Measurements from ENCODE around the gene ZMIZ1. TPM values are rescaled to one million over a fixed set of nuclear protein-coding genes. Genes with fewer than 3 reads are reported as not detected.

ZMIZ1 gene
- total RNA-seq, 4 donors from 2014 or later: 65.5 to 88.2 (median 69.3) TPM

DNA sequence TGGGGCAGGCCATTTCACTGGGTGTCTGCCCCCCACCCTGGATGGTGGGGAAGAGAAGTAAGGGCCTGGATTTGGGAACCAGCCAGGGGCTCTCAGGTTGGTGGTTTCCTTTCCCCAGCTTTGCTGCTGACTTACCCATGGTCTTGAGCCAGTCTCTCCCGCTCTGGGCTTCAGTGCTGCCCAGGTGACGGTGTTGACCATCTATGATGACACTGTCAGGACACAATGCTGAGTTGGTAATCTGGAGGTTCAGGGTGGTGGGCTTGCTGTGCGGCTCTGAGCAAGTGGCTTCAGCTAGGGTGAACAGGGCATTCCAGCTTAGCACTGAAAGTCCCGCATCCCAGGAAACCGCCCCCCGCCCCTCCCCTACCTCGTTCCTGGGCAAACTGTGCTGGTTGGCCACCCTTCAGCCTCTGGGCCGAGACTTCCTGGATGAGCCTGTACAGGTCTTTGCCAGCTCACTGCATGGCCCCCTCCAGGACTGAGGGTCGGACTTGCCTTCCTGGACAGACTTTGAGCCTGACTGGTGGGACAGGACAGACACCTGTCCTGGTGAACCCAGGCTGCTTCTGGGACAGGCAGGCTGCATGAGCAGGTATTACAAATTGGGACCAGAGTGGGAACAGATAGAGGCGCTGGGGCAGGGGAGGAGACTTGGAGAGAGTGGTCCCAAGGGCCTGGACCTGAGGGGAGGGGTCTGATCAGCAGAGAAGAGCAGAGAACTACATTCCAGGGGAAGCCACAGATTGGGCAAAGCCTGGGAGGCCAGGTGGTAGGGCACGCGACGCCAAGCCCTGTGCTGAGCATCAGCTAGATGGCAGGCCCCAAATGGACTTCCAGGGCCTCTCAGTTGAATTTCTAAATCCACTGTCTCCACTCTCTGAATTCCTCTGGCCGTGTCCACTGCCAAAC, 19.9 kb upstream of the ZMIZ1 start:
- DNase-seq (ENCODE audit: low spot score in 2 of 2): no peak
- H3K27me3 ChIP-seq: no peaks in the 10 kb centered on the region
- TF ChIP-seq CTCF (IDR thresholded peaks at IDR 0.05) (no peak), EP300 (IDR thresholded peaks at IDR 0.05) (no peak), POLR2A (IDR thresholded peaks at IDR 0.05) (no peak)
- 71 to 80% methylated on average over 13 to 14 of the region's 14 CpGs for WGBS, 2 donors
- H3K4me3 ChIP-seq: no peak overlapping the region
- H3K9me3 ChIP-seq: no peaks in the 10 kb centered on the region
- H3K27ac ChIP-seq: peak overlapping the region in 3 of 4 donors; percentile 43 to 60 (median 45)
- no peaks in the 10 kb centered on the region for H3K36me3 ChIP-seq
- H3K4me1 ChIP-seq: peaks cover 0 to 35% (median 18%) of the 10 kb centered on the region in 4 donors

DNA sequence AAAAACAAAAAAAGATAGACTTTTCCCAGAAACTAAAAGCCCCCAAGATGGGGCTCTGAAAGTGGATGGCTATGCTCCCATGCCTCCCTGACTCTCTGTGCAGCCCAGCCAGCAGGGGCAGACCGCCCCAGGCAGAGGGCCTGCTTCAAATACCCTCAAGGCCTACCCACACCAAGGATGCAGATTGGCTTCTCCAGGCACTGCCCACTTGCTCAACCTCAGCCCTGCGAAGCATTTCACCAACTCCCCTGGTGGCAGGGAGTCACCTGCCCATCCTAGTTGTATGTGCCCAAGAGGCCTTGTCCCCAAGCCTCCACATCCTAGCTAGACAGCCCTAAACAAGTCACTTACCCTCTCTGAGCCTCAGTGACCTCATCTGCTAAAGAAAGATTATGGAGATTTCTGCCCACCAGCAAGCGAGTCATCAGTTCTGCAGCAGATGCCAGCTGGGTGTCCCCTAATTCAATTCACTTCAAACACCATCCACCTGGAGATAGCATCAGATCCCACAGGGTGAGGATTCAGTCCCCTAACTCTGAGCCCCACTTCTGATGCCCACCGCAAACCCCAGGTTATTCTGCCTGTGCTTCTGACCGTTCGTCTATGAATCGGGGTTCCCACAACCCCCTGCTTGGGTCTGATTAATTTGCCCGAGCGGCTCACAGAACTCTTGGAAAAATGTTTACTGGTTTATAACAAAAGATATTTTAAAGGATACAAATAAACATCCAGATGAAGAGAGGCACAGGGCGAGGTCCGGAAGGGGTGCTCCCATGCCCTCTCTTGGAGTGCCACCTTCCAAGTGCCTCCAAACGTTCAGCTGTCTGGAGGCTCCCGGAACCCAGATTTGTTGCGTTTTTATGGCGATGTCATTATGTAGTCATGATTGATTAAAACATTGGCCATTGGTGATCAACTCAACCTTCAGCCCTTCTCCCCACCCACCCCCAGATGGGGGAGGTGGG, 18.6 kb upstream of the ZMIZ1 start:
- Histone ChIP-seq H3K9me3 (no peaks in the 10 kb centered on the region), H3K27me3 (no peaks in the 10 kb centered on the region), H3K27ac (no peak overlapping the region), H3K4me3 (no peak overlapping the region), H3K4me1 (peaks cover 0 to 35% (median 18%) of the 10 kb centered on the region in 4 donors), H3K36me3 (no peaks in the 10 kb centered on the region)
- no peak for TF ChIP-seq CTCF (IDR thresholded peaks at IDR 0.05)
- TF ChIP-seq POLR2A (IDR thresholded peaks at IDR 0.05): no peak
- TF ChIP-seq EP300 (IDR thresholded peaks at IDR 0.05): no peak
- DNase-seq (ENCODE audit: low spot score in 2 of 2): no peak
- 93 to 98% methylated on average over 14 to 15 of the region's 15 CpGs for WGBS, 2 donors

DNA sequence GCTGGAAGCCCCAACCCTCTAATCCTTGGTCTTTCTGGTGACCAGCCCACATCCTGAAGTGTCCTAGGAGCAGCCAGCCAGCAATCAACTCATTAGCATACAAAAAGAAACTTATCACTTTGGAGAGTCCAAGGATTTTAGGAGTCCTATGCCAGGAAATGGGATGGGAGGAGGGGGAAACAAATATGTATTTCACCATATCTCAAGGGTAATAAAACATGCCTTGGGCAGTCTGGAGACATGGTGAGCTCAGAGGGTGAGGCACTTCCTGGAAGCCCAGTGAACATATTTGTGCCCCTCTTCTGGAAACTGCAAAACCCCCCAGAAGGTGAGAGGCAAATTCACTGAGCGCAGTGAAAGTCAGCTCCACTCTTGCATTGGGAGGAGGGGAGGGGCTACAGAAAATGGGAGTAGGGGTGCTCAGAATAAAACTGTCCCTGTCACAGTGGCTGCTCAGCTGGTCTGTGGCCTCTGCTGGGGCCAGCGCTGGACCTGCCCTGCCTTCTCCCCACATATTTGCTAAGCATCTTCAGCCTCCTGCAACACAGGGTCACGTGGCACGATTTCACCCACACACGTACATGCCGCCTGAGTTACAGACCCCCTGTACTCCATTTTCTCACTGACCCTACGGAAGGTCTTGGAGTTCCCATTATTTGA, 17.7 kb upstream of the ZMIZ1 start:
- TF ChIP-seq EP300 (IDR thresholded peaks at IDR 0.05) (no peak), POLR2A (IDR thresholded peaks at IDR 0.05) (no peak), CTCF (IDR thresholded peaks at IDR 0.05) (no peak)
- Histone ChIP-seq H3K4me3 (no peak overlapping the region), H3K36me3 (no peaks in the 10 kb centered on the region), H3K27ac (no peak overlapping the region), H3K4me1 (peaks cover 0 to 35% (median 18%) of the 10 kb centered on the region in 4 donors), H3K27me3 (no peaks in the 10 kb centered on the region), H3K9me3 (no peaks in the 10 kb centered on the region)
- no peak for DNase-seq (ENCODE audit: low spot score in 2 of 2)
- 86 to 88% methylated on average over 7 of the region's 7 CpGs for WGBS, 2 donors

DNA sequence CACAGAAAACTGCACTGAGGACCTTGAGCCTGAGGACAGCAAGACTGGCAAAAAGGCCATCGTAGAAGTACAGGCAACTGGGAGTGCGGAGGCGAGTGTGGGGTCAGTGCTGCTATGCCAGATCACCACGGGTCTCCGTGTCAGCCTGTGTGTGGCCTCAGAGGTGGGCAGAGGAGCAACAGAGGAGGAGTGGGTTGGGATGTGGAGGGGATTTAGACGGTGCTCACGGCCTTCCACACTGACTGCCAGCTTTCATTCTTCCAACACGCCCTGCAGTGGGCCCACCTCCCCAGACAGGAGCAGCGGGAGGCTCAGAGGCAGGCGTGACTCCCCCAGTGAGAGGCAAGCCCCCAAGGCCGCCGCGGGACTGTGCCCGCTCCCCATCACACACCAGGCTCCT, 17.0 kb upstream of the ZMIZ1 start:
- no peak for DNase-seq (ENCODE audit: low spot score in 2 of 2)
- Histone ChIP-seq H3K27me3 (no peaks in the 10 kb centered on the region), H3K27ac (no peak overlapping the region), H3K4me3 (no peak overlapping the region), H3K9me3 (no peaks in the 10 kb centered on the region), H3K36me3 (no peaks in the 10 kb centered on the region), H3K4me1 (peaks cover 0 to 32% (median 18%) of the 10 kb centered on the region in 4 donors)
- WGBS, 2 donors: 62 to 76% methylated on average over 14 of the region's 14 CpGs
- TF ChIP-seq POLR2A (IDR thresholded peaks at IDR 0.05): no peak
- TF ChIP-seq CTCF (IDR thresholded peaks at IDR 0.05): no peak
- TF ChIP-seq EP300 (IDR thresholded peaks at IDR 0.05): no peak
